Measurements from ENCODE around the gene B3GAT3. TPM values are rescaled to one million over a fixed set of nuclear protein-coding genes. Genes with fewer than 3 reads are reported as not detected.
A peak's percentile ranks its signal among the peaks of the same experiment; 100 is the strongest.

The B3GAT3 gene
- polyA plus RNA-seq, 1 donor from 2014 or later: 102 TPM

- Histone ChIP-seq H3K4me3 (ENCODE audit: low read length) (peak overlapping the region; percentile 100), H2AFZ (ENCODE audit: low read depth, low read length) (peak overlapping the region; percentile 76), H3K9me3 (ENCODE audit: low read length) (no peaks in the 10 kb centered on the region), H3K27me3 (ENCODE audit: insufficient read depth, low read depth, low read length) (no peaks in the 10 kb centered on the region), H3F3A (ENCODE audit: insufficient read depth, low read length, poor library complexity, severe bottlenecking) (no peaks in the 10 kb centered on the region), H3K79me2 (replicated peaks; ENCODE audit: insufficient read depth, low read length) (peaks cover 32% of the 10 kb centered on the region), H3K9ac (ENCODE audit: low read length) (peak overlapping the region; percentile 78), H3K9me2 (ENCODE audit: insufficient read depth, low read length) (no peaks in the 10 kb centered on the region), H3K36me3 (ENCODE audit: insufficient read depth, low read length) (no peaks in the 10 kb centered on the region), H3K4me2 (ENCODE audit: low read length) (peak overlapping the region; percentile 84), H3K27ac (ENCODE audit: low read length) (peak overlapping the region; percentile 66), H4K20me1 (ENCODE audit: insufficient read depth) (no peaks in the 10 kb centered on the region)
- TF ChIP-seq CTCF (IDR thresholded peaks at IDR 0.05; ENCODE audit: poor library complexity, severe bottlenecking) (no peak), RAD21 (conservative IDR thresholded peaks at IDR 0.05) (no peak), POLR2AphosphoS5 (IDR thresholded peaks at IDR 0.05) (no peak), EZH2 (IDR thresholded peaks at IDR 0.05; ENCODE audit: borderline replicate concordance, insufficient read depth, low read length, poor library complexity, severe bottlenecking) (no peak), MXI1 (conservative IDR thresholded peaks at IDR 0.05; ENCODE audit: poor library complexity, severe bottlenecking) (no peak), EP300 (conservative IDR thresholded peaks at IDR 0.05; ENCODE audit: poor library complexity, severe bottlenecking) (no peak)
These were observed 19.4 kb downstream of the B3GAT3 start for GRCh38 chr11:62602141-62603071.

- Histone ChIP-seq H3K4me3 (ENCODE audit: low read length) (peak within 1 kb of the TSS; percentile 100), H2AFZ (ENCODE audit: low read depth, low read length) (peak within 1 kb of the TSS; percentile 77), H3K79me2 (replicated peaks; ENCODE audit: insufficient read depth, low read length) (peaks cover 35% of the 10 kb centered on the region), H3K9me2 (ENCODE audit: insufficient read depth, low read length) (no peaks in the 10 kb centered on the region), H3K4me2 (ENCODE audit: low read length) (peak within 1 kb of the TSS; percentile 87), H3K36me3 (ENCODE audit: insufficient read depth, low read length) (no peaks in the 10 kb centered on the region), H3F3A (ENCODE audit: insufficient read depth, low read length, poor library complexity, severe bottlenecking) (no peaks in the 10 kb centered on the region), H3K27ac (ENCODE audit: low read length) (peak within 1 kb of the TSS; percentile 87), H3K9ac (ENCODE audit: low read length) (peak within 1 kb of the TSS; percentile 98), H4K20me1 (ENCODE audit: insufficient read depth) (no peaks in the 10 kb centered on the region), H3K27me3 (ENCODE audit: insufficient read depth, low read depth, low read length) (no peaks in the 10 kb centered on the region), H3K9me3 (ENCODE audit: low read length) (no peaks in the 10 kb centered on the region)
- TF ChIP-seq SMC3 (conservative IDR thresholded peaks at IDR 0.05; ENCODE audit: poor library complexity) (no peak), REST (IDR thresholded peaks at IDR 0.05; ENCODE audit: borderline replicate concordance) (peak; percentile 44), EZH2 (IDR thresholded peaks at IDR 0.05; ENCODE audit: borderline replicate concordance, insufficient read depth, low read length, poor library complexity, severe bottlenecking) (no peak), POLR2AphosphoS5 (IDR thresholded peaks at IDR 0.05) (peak; percentile 83), MXI1 (conservative IDR thresholded peaks at IDR 0.05; ENCODE audit: poor library complexity, severe bottlenecking) (peak; percentile 68), EP300 (conservative IDR thresholded peaks at IDR 0.05; ENCODE audit: poor library complexity, severe bottlenecking) (peak; percentile 34), CTCF (IDR thresholded peaks at IDR 0.05; ENCODE audit: poor library complexity, severe bottlenecking) (no peak), TAF1 (IDR thresholded peaks at IDR 0.05; ENCODE audit: low read depth) (peak; percentile 76)
These were observed 20.2 kb downstream of the B3GAT3 start, which contains the start of gene MTA2 for GRCh38 chr11:62601372-62602140. Gene MTA2 (minus strand): TSS chr11:62601865. CDS start chr11:62601450, 415 bp downstream.
